SK-MEL-5 (cell line): ENCODE data around the gene BTN1A1. TPM values are rescaled to one million over a fixed set of nuclear protein-coding genes. Genes with fewer than 3 reads are reported as not detected.

ENCODE experiments used
- DNase-seq: peaks from one replicate; pipeline ENCODE4 v3.0.0-alpha.2; 2016; ENCODE audit warnings: low read depth, low spot score
- in situ Hi-C: cut with HindIII; loops from 2 replicates; pipeline ENCODE4 v1.10.0; 2016; ENCODE audit warnings: low sequenced_read_pairs, high pct_unique_total_duplicates, low pct_unique_long_range_greater_than_20kb
- total RNA-seq: library from RNA; depleted of rRNA; stranded (reverse); fragments of >200 nt; shearing (Covaris generic); gene quantifications from 2 replicates; pipeline ENCODE4 v1.2.3, GENCODE V29; 2014

BTN1A1 gene
- total RNA-seq, 1 experiment from 2014 or later: not detected

DNA sequence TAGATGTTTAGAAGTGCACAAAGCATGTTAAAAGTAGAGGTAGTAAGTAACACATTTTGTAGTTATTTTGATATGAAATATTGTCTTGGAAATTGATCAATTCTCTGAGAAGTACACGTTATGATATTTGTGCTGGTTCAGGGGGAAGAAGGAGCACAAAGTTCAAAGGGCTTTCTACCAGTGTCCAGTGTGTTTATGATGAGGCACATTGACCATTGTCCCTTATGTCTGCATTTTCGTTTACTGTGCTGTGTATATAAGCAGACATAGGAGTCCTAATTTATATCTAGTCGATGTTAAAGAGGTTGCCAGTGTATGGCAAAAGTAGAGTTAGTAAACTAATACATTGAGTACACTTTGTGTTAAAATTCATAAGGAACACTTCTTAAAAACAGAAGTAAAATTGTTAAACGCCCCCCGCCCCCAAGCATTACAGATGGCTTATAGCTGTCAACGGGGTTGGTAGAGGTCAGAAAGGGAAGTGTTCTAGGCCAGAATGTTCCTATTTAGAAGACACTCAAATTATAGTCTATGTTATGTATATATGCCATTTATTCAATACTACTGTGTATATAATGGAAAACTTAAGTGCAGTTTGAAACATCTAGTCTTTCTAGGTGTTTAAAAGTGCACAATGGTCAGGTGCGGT lies 24.7 kb downstream of the BTN1A1 start:
- DNase-seq: no peak
- in situ Hi-C loops: no loop called here

DNA sequence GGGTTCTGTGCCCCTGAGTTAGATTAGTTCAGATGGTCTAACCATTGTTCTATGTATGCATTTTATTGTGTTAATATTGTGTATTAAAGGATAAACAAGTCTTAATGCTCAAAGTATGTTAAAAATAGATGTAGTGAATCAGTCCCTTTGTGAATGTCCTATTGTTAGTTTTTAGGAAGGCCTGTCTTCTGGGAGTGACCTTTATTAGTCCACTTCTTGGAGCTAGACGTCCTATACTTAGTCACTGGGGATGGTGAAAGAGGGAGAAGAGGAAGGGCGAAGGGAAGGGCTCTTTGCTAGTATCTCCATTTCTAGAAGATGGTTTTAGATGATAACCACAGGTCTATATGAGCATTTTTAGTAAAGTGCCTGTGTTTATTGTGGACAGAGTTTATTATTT lies 25.7 kb downstream of the BTN1A1 start:
- peak; percentile 30 for DNase-seq
- in situ Hi-C loops: no loop called here

DNA sequence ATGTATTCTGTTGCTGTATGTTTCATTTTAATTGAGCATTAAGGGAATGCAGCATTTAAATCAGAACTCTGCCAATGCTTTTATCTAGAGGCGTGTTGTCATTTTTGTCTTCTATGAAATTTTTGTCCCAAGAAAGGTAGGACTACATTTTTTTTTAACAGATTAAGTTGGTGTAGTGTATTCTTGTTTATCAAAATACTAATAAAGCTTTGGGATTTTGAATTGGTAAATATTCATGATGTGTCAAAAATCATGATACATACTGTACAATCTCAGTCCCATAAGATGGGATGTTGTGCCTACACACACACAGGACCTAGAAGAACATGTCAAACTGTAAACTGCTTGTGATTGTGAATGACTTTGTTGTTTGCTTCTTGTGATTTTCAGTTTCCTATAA lies 26.8 kb downstream of the BTN1A1 start:
- in situ Hi-C loops: no loop called here
- DNase-seq: no peak

DNA sequence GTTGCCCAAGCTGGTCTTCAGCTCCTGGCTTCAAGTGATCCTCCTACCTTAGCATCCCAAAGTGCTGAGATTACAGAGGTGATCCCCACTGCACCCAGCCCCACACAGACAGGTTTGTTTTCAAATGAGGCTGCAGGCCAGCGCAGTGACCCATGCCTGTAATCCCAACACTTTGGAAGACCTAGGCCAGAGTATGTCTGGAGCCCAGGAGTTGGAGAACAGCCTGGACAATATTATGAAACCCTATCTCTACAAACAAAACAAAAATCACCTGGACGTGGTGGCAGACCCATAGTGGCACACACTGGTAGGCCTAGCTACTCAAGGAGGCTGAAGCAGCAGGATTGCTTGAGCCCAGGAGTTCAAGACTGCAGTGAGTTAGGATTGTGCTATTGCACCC lies 30.1 kb downstream of the BTN1A1 start:
- DNase-seq: no peak
- in situ Hi-C loops: no loop called here

DNA sequence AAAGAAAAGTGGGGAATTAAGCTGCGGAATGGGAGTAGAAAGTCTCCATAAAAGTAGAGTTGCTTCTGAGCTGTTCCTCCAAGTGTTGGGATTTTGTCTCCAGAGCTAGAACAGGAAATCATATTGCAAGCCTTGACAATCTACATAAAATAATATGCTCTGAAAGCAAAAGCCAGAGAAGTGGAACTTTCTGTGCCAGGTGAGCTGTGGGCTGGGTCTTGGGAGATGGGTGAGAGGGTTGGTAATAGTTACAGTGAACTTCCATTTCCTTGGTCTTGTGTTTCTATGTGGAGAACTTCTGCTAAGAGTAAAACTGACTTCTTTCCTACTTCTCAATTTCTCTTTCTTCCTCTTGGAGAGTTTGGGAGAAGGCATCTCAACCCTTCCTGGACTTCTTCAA lies 31.8 kb downstream of the BTN1A1 start:
- in situ Hi-C loops: no loop called here
- no peak for DNase-seq

DNA sequence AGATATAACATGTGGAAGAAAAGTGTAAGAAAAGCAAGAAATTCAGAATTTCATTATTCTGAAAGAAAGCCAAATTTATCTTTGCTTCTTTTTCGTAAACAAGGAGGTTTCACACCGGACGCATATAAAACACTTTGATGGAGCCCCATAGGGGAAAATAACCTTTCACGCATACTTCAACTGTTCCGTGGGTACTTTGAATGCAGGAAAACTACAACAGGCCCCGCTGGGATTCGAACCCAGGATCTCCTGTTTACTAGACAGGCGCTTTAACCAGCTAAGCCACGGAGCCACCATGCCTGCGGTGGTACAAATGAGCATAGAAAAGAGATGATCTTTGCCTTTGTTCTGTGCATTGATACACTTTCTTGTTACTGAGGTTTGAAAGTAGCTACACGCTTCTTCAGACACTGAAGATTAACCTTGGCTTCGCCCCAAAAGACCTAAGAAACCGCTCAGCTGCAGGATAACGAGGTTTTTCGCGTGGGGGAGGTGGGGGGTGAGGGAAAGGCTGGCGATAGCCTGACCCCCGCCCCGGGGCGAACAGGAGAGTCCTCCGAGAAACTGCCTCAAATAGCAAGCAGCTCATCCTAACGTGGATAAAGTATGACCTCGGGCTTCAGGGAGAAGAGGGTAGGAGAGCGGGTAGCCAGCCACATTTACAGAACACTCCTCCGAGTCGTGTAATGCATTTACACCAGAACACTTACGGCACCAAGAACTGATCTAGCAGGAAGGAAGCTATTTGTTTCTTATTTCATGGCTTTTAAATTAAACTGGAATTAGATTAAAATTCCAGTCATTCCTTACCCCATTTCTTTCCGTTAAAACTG lies 32.8 kb downstream of the BTN1A1 start:
- in situ Hi-C loops: no loop called here

DNA sequence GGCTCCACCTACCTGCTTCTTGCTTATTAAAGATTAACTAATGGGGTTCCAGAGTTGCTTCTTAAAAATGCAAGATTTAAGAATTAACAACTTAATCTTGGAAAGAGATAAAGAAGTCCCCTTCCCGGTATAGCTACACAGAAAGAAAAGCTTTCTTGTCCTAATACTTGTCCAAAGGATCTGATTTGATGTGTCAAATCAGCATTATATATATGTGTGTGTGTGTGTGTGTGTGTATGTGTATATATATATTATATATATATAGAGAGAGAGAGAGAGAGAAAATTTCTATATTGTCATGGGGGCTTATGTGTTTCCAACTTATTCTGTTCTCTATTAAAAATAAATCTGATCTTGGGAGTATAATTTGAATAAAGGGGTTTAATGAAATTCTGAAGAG lies 33.4 kb downstream of the BTN1A1 start:
- in situ Hi-C loops: no loop called here
- no peak for DNase-seq

More for the DNA sequence above, 32.8 kb downstream of the BTN1A1 start:
- DNase-seq: peak; percentile 99

DNA sequence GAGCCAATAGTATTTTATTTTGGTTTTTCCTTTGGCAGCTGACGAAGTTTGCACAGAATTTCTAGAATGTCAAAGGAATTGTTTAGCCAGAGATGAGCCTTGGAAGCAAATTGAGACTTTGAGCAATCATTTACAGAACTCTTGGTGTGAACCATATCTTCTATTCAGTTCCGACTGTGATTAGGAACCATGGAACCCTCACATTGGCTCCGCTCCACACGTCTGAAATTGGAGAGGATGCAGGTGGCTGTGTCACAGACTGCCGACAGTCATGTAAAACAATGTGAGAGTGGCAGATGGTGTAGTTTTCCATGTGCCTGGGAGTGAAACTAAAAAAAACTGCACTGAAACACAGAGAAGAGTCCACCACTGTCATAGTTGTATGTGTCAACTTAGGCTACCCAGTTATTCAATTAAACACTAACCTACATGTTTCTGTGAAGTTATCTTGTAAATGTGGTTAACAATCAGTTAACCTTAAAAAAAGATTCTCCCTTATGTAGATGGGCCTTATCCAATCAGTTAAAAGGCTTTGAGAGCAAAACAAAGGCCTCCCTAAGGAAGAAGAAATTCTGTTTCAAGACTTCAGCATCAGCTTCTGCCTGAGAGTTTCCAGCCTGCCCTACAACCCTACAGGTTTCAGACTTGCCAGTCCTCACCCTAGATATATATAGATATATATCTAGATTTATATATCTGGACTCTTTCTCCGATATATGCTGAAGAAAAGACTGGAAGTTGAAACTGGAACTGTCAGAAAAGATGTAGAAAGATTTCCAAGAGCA lies 34.8 kb downstream of the BTN1A1 start:
- in situ Hi-C loops: no loop called here

DNA sequence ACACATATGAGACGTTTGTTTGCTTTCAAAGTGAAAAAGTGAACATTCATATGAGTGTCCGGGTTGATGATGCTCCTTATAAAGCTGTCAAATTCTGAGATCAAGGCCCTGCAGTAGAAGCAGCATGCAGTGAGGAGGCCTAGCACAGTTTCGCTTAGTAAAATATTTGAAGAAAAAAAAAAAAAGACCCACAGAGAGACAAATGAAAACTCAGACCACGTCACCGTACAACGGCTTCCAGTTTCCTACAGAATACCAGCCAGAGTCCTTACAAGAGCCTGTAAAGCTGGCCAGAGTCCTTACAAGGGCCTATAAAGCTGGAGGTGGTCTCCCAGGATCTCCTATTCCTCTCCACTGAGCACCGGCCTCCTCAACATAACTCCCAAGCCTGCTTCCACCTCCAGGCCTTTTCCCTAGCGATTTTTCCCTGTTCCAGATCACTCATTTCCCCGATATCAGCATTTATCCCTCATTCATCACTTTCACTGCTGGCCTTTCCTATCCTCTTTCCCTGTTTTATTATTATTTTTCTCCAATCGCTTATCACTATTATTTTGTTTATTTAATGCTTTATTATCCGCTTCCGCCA lies 36.6 kb downstream of the BTN1A1 start:
- peak; percentile 80 for DNase-seq
- in situ Hi-C loops: no loop called here

More for the DNA sequence above, 34.8 kb downstream of the BTN1A1 start:
- no peak for DNase-seq

DNA sequence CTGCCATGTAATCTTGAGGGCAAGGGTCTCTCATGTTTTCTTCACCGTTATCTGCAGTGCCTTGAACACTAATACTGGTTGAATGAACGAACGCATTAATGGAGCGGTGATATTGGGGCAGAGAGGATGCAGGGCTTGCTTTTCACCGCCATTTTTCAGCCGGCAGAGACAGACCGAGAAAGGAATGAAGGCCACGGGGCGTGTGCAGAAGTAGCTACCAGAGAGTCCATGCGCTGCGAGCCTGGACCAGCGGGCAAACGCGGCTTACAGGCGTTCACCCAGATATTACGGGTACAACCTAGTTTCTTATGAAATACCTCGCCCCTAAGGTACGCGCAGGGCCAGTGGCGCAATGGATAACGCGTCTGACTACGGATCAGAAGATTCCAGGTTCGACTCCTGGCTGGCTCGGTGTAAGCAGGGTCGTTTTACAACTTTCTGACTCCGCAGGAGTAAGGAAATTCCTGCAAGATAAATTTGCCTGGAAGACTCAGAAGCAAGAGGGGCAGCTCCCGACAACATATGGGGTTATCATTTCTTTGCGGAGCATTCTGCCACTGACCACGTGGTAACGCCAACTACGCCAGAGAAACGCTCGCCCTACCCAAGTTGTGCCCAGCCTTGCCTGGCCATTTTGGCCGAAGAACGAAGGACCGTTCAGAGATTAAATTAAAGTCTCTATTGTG lies 37.2 kb downstream of the BTN1A1 start:
- DNase-seq: peak; percentile 99
- in situ Hi-C loops: no loop called here

DNA sequence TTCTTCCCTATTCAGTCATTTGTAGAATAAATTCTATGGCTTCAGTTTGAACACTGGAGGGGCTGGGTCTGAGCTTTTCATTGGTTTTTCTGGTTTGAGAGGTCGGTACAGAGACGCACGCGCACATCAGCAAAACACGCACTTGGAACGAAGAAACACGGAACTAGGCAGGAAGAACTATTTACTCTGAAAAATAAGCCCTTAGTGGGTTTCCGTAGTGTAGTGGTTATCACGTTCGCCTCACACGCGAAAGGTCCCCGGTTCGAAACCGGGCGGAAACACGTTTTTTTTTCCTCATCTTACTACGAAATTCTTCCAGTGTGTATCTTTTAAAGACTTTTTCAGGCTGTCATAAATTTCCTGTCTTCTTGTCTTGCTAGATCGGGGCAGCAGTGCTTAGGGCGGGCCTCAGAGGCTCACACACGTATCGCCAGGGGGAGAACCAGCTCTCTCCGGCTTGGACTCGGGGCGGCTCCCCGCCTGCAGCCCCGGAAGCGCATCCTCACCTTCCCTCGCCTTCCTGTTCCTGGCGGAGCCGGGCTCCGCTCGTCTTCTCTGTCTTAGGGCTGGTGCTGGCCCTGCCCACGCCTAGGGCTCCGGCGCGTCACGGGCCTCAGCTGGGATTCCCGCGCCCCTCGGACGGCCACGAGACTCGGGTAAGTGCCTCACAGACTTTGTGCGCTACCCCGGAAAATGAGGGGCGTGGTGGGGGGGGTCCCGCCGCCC lies 37.9 kb downstream of the BTN1A1 start, which contains the start of gene HMGN4:
Gene HMGN4 (plus strand): TSS at position 521 of the 726 bp plus-strand sequence. CDS start 6,841 bp downstream, outside the sequence.
- peak; percentile 96 for DNase-seq
- in situ Hi-C loops: no loop called here

DNA sequence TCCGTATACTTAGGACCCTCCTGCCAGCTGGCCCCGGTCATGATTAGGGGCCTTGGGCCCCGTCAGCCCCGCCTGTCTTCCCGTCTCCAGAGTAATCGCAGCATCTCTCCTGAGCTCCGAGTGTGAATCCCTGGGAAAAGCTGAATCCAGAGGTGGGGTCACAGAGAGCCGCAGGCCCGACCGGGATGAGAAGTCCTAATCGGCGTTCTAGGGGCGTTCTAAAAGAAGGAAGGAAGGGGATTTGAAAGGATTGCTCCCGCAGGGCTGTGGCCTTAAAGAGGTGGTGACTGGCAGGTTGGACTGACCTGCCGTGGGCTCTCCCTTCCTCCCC lies 38.4 kb downstream of the BTN1A1 start:
- no peak for DNase-seq
- in situ Hi-C loops: no loop called here

DNA sequence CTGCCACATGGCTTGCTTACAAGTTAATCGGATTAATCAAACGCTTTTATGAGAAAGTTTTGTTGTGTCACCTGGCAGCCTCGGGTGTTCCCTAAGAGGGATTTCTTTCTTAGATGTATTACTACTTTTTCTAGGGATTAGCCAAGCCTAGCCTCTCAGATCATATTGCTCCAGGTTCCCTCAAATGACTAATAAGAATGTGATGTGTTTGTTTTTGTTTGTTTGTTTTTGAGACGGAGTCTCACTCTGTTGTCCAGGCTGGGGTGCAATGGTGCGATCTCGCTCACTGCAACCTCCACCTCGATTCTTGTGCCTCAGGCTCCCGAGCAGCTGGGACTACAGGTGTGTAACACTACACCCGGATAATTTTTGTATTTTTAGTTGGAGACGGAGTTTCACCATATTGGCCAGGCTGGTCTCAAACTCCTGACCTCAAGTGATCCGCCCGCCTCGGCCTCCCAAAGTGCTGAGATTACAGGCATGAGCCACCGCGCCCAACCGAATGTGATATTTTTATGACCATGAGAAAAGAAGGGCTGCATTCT lies 39.0 kb downstream of the BTN1A1 start:
- in situ Hi-C loops: no loop called here
- DNase-seq: no peak

DNA sequence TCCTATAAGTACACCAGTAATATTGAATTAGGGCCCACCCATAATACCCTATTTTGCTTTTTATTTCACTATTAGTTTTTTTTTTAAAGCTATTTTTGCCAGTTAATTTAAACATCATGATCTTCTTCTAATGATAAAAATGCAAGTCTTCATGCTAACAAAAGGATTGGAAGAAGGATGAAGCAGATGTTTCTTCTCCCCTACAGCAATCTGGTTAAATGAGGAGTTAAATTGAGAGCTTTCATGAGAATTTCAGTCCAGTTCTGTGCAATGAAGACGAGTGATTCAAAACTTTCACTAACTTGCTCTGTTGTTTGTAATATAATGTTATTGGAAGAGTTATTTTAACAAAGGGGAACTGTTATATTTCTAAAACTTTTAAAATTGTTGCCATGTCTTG lies 41.5 kb downstream of the BTN1A1 start:
- in situ Hi-C loops: no loop called here

DNA sequence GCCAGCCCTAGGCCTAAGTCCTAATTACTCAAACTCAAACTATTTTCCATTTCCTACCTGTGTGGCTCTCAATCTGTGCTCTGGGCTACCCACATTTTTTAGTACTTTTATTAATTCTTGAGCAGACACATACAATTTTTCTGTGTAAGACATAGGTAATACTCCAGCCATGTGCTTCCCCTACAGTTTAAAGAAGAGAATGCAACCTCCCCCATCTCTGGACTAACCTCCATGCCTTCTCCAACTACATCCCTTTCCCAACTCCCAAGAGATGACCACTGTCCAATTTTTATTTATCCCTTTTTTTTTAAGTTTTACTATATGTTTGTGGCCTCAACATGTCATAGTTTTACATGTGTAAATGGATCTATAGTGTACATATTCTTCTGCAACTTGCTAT lies 43.9 kb downstream of the BTN1A1 start:
- peak; percentile 64 for DNase-seq
- in situ Hi-C loops: no loop called here

More for the DNA sequence above, 41.5 kb downstream of the BTN1A1 start:
- DNase-seq: no peak

DNA sequence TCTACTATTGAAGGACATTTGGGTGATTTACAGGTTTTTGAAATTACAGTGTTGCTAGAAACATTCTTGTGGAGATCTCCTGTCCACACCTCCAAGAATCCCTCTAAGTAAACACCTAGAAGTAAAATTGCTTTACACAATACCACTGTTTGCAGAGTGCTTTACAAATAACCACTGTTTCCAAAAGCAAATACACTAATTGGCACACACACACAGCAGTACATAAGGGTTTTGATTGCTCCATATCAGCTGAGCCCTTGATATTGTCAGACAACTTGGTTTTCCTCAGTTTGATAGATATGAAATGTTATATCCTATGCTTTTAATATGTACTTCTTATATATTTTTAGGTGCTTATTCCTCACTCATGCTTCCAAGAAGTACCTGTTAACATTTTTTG lies 44.4 kb downstream of the BTN1A1 start:
- DNase-seq: no peak
- in situ Hi-C loops: no loop called here

DNA sequence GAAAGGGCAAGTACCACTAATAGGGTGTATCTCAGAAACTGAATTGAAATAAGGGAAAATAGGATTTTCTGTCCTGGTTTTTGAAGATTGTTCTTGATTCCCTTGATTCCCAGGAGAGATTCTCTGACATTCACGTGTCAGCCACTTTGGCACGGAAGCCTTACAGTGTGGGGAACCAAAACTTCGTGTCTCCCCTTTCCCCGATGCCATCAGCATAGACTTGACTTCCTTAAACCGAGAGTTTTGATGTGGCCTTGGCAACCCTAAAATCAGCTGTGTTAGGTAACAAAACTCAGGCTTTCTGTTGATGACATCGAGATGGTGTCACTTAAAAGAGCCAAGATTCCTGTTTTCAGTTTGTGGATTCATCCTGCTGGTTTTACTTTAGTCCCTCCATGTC lies 45.5 kb downstream of the BTN1A1 start:
- no peak for DNase-seq
- in situ Hi-C loops: no loop called here
